CD4-positive, alpha-beta T cell treated with Interleukin-10 for 1 hour (primary cell): ENCODE measurements around the gene CPO.
"Not testable (repeated sequence)": the region's sequence is repeated elsewhere in the genome, so short reads cannot be mapped to it uniquely, and the experiment has no call there.

ENCODE experiments used
- DNase-seq: peaks from one replicate; pipeline ENCODE4 v3.0.0-alpha.2; 2020

CPO gene, protein sequence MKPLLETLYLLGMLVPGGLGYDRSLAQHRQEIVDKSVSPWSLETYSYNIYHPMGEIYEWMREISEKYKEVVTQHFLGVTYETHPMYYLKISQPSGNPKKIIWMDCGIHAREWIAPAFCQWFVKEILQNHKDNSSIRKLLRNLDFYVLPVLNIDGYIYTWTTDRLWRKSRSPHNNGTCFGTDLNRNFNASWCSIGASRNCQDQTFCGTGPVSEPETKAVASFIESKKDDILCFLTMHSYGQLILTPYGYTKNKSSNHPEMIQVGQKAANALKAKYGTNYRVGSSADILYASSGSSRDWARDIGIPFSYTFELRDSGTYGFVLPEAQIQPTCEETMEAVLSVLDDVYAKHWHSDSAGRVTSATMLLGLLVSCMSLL

DNA sequence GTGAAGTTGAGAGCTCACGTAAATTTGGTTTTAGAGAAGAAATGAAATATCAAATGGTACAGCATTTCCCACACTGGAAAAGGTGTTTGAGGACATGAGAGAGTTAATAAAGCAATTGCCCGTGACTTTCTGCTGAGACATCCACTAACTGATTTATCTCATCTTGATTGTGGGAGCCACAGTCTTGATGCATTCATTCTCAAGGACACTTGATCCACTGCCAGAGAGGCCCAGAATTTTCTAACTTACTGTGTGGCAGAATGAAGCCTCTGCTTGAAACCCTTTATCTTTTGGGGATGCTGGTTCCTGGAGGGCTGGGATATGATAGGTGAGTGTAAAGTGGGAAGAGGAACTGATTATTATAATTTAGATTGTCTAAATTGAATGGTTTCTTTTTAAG is at the start of gene CPO:
TSS of gene CPO (plus strand) at position 179 of the 400 bp plus-strand sequence. CDS start at position 261, 82 bp downstream.
- DNase-seq: no peak

DNA sequence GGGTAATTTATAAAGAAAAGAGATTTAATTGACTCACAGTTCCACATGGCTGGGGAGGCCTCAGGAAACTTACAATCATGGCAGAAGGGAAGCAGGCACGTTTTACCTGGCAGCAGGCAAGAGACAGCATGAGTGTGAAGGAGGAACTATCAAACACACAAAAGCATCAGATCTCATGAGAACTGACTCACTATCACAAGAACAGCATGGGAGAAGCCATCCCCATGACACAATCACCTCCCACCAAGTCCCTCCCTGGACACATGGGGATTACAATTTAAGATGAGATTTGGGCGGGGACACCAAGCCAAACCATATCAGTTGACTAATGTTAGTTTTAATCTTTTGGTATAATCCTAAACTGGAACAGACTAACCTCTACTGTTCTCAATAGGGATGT is 49.1 kb upstream of the CPO start:
- no peak for DNase-seq

DNA sequence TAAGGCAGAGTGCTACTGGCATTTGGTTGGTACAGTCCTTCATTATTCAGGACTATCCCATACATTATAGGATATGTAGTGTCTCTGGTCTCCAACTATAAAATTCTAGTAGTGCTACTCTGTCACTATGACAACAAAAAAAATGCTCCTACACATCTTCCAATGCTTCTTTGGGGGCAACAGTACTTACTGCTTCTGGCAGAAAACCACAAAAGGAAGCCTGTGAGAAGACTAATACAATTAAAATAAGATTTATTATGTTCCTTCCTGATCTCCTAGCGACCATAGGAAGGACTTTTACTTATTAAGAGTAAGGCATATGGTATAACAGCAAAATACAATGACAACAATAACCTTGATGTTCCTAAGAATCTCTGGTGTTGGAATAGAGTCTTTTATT is 48.4 kb upstream of the CPO start:
- DNase-seq: no peak

DNA sequence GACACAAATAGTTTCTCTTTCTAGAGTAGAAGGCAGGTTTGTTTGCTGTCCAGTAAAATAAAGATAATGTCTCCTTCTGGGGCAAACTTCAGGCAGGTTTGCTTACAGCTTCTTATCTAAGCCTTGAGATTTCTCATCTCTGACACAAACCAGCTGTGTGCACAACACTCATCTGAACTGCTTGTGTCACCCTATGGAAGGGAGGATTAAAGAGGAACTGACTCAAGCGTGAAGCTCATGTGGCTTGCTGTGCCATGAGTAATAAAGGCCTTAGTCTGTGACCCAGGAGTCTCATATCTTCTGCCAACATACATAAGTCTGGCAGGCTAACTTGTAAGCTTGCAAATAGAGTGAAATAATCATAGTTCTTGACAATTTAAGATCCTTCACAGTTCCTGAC is 24.2 kb upstream of the CPO start:
- DNase-seq: no peak

DNA sequence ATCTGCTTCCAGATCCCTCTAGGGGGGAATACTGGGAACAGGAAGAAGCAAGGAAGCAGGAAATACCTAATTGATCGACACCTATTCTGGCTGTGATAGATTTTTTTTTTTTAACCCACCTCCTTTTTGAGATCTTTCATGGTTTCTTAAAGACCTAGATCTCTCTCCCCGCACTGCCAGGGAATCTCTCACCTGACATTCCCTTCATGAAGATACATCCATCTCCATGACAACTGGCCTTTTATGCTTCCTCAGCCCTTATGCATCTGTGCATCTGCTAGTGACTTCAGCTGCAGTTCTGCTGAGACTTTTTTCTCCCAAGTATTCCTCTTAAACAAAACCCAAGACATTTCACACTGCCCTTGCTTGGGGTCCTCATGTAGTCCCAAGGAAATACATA is 21.1 kb upstream of the CPO start:
- no peak for DNase-seq

DNA sequence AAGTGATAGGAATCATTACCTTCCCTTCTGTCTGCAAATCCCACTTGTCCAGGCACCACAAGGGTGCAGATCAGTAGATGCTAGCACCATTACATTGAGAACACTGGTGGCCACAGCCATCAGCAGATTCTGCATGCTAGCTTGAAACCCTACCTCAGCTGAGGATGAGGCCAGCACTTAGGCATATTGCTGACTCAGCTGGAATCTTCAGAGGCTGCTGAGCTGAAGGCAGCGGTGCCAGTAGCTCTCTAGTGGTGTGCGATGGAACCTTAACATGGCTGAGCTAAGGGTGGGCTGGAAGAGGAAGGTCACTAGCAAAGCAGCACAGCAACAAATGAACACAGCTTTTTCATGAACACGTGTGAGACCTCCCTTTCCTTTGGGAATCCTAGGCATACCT is 19.0 kb upstream of the CPO start:
- DNase-seq: no peak

DNA sequence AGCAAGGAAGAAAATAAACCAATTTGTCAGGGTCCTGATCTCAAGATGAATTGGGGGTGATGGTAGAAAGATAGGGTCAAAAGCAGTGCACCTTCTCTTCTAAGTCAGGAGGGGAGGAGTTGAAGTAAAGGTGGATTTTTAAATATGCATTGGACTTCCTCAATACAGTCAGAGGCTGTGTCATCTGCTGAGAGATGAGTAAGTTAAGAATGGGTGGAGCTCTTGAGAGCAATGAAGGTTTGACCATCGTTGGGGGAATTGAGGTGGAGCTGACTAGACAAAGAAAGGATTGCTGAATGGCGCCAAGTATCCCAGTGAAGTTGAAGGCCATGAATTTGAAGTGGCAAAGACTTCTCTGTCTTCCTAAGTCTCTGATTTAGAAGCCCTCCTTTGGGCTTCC is 18.4 kb upstream of the CPO start:
- no peak for DNase-seq

DNA sequence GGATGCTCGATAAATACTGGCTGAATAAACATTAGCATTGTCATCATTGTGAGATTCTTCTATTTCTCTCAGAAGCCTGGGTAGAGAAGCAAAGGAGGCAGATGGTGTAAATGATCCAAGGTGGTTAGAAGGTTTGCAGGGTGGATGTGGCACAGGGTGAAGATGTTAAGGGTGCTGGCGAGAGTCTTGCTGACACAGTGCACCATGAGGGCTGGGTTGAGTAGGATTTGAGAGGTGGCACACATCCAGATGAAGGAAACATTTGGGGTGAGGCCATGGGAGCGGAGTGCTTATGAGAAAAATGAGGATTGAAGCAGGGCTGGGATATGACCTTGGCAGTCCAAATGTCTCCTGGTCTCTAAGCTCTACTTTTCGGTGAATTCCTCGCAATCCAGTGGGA is 17.8 kb upstream of the CPO start:
- DNase-seq: no peak

DNA sequence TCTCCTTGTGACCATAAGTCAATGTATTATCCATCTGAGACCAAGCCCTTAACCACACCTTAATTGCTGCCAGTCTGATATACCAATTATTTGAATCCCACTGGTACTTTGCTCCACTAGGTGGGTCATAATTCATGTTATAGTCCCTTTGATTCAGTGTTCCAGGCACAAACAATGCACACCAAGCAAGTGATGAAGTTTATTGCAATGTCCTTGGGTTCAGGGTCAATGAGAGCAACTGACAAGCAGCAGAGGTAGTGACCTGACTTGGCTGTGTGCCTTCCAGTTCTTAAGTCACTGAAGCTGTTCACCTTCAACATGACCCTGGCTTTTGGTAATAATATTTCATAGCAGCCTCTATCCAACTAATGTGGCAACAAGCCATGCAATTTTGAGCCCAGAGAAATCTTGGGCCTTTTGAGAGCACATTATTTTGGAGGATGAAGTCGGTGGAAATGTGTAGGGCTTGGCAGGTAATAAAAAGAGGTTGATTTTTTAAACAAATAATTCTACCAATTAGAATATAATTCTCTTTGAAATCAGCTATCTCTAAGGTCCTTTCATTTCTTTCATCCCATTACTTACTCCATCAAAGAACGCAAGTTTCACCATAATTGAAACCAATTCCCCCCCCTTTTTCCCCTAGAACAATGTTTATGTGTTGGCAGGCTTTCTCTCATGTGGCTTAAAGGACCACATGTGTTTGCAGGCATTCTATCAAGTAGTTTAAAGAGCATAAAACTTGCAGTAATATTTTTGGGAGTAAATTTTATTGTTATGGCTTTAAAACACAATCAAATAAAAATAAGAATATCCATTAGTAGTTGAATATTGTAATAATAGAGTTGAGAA is 3.1 kb upstream of the CPO start:
- DNase-seq: no peak

DNA sequence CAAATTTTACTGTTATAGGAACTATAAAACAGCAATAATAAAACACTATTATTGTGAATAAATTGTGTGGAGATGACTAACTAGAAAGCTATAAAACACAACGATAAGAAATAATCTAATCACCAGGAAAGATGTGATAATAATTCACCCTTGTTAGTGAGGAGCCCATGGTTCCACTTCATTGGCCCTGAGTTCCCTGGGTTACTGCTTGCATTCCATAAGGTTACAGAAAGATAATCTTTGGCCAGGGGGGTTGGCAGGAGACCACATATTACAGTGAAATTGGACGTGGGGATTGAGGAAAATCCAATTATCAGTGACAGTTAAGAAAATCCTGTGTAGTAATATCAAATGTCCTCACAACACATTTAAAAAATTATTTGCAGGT is 2.5 kb upstream of the CPO start:
- DNase-seq: no peak

DNA sequence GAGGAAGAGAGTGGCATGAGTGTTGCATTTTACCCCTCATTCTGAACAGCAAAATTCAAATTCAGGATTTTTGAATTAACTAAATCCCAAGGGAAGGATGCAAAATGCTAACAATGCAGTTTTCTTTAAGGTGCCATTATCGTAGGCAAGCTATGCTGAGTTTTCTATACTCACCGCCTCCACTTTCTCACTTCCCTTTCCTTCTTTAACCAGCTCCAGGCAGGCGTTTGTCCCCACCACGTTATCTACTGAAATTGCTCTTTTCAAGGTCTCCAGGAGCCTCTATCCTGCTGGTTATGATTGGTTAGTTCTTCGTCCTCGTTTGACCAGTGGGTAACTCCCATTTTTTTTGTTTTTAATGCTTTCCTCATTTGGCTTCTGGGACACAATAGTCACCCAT is 1.8 kb upstream of the CPO start:
- no peak for DNase-seq

DNA sequence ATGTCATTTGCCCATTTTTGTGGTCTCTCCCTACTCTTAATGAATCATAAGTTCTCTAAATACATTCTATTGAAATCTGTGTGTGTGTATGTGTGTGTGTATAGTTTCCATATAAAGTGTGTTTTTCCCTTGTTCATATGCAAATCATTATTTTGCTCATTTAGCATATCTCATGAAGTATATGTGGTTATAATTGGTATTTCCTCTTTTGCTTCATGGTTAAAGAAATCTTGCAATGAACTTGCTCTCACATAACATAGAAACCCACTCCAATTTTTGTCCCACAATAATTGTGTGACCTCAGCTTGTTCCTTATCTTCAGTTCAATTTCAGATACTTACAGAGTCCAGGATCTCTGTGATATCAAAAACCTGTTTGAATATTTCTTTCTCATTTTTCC is 1.2 kb downstream of the CPO start:
- no peak for DNase-seq

DNA sequence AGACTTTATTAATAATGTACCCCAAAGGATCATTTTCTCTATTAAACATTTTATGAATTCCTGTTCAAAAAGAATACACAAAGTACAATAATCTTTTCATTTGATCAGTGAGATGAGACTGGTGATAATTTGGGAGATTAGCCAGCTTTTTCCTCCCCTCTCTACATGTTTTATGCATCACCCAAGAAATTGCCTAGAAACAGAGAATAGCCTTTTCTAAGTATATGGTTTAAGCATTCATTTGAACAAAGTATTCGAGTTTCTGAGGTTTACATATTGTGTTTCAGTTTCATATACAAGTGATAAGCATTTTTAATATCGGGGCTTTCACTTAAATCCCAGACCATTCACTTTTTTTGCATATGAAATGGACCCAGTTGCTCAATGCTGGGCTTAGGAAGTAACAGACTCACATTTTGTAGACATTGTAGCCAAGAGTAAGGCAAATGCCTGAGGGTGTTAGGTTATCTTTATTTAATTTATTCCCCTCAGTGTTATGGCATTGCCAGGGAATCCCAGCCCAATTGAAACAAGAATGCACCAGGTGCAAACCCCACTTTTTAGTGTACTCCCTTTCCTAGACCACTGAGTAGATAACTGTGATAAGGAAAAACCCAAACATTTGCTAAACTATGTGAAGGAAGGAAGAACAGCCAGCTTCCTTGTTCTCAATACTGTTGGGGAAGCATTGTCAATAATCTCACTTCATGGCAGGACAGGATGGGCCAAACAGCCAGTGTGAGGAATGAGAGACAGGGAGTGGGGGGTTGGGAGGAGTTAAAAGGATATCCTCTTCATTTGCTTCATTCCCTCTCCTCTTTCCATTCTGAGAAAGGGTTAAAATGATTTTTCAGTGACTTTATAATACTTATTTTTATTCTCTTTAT is 3.5 kb downstream of the CPO start:
- DNase-seq: no peak

DNA sequence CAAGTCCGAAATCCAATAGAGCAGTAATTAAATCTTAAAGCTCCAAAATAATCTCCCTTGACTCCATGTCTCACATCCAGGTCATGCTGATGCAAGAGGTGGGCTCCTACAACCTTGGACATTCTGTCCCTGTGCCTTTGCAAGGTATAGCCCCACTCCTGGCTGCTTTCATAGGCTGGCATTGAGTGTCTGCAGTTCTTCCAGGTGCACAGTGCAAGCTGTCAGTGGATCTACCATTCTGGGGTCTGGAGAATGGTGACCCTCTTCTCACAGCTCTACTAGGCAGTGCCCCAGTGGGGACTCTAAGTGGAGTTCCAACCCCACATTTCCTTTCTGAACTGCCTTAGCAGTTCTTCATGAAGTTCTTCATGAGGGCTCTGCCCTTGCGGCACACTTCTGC is 14.1 kb downstream of the CPO start:
- DNase-seq: not testable (repeated sequence)

DNA sequence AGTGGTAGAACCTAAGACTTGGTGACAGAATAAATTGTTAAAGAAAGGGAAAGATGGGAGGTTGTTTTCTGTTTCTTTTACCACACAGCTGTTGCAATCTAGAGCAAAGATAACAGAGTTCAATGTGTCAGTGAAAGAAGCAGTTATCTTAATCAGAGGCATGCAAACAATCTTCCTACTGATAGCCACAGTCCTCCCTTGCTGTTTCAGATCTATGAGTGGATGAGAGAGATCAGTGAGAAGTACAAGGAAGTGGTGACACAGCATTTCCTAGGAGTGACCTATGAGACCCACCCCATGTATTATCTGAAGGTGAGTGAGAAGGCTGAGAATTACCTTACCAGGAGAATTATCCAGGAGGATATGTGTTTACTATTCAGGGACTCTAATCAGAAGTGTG is 15.9 kb downstream of the CPO start:
- no peak for DNase-seq

DNA sequence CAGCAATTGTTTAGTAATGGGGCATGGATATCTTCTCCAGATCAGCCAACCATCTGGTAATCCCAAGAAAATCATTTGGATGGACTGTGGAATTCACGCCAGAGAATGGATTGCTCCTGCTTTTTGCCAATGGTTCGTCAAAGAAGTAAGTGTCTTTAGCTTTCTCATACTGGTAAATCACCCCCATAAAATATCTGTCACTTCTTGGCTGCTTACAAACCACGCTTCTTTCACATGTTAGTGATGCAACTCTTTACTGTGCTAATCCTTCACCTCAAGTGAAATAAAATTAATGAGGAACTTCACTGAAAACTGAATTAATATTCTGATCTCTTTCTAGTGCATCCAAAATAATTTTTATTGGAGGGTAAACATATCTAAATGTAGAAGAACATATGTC is 18.9 kb downstream of the CPO start:
- no peak for DNase-seq

DNA sequence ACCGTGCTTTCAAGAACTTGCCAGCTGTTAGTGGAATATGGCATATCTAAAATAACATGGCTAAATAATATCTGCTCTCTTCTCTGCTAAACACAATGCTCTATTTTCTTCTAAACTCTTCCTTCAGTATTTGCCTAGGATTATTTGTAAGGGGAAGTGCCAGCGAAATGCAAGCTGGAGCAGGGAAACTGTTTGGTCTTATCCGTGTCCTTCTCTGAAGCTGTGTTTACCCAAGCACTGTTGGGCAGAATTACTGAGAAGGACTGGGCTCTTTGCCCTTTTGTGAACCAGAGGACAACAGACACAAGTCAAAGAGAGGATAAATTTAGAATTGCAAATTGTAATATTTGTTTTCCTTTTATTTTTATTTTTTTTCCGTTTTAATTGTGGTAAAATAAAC is 23.6 kb downstream of the CPO start:
- no peak for DNase-seq

DNA sequence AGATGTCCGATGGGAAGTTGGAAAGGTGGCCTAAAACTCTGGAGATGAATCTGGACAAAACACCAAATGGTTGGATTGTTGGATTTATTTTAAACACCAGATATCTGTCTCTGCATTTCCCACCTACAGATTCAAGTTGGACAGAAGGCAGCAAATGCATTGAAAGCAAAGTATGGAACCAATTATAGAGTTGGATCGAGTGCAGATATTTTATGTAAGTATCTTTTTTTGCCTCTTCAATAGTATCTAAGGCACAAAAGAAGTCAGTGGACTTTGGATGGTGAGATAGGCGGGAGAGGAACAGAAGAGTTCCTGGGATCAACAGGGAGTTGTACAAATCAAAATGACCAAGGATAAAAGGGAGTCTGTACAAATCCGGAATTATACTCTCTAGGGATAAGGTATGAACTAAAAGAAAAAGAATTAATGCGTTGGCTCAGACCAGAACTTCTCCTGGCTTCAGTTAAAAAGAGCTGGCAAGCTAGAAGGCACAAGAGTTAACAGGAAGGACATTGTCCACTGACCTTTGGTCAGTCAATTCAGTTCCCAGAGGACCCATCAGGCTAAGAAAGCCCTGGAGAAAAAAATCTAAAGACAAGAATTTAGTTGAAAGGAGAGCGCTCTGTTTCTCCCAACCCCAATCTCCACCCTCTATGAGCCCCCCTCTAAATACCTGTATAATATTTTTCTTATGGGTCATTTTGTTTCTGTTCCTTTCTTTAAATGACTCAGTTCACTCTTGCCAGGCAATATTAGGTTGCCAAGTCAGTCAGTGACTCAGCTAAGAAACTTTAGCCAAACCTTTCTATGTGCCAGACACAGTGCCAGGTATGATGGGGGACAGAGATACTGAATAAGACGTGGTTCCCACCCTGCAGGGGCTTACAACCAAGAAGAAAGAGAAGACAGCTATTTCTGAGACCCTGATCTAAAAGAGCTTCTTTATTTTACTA is 29.1 kb downstream of the CPO start:
- no peak for DNase-seq

DNA sequence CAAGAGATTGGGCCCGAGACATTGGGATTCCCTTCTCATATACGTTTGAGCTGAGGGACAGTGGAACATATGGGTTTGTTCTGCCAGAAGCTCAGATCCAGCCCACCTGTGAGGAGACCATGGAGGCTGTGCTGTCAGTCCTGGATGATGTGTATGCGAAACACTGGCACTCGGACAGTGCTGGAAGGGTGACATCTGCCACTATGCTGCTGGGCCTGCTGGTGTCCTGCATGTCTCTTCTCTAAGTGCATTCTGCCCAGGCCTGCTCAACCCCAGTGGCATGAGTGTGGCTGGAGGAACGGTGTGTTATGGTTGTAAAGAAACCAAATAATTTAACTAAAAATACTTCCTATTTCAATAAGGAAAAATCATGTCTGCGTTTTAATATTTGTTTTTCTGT is 29.9 kb downstream of the CPO start:
- DNase-seq: no peak

DNA sequence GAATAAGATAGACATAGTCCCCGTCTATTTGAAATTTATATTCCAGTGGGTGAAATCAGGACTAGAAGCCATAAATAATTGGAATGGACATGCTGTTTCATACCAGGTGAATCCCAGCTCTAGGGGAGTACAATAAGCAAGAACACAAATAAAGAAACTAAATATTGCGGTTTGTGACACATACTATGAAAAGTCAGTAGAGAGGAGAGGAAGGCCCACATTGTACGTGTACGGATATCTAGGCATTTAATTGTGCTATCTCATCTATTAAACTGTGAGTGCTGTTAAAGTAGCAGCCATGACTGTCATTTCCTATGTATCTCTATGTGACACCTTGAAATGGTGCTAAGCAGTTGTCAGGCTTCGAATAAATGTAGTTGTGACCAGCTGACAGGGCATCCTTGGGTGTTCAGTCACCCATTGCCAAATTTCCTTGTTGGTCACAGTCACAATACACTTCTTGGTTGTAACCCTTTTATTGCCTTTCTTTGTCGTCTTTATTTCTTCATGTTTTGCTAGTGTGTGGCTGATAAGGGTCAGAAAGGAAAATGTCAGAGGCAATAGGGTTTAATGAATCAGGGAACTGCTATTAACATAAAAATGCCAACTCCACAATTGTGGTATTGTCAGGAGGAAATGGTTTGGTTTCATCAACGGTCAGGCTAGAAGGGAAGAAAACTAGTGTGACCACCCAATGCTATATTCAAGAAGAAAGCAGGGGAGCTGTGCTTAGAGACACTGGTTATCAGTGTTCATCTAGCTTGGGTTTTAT is 31.5 kb downstream of the CPO start:
- DNase-seq: no peak

DNA sequence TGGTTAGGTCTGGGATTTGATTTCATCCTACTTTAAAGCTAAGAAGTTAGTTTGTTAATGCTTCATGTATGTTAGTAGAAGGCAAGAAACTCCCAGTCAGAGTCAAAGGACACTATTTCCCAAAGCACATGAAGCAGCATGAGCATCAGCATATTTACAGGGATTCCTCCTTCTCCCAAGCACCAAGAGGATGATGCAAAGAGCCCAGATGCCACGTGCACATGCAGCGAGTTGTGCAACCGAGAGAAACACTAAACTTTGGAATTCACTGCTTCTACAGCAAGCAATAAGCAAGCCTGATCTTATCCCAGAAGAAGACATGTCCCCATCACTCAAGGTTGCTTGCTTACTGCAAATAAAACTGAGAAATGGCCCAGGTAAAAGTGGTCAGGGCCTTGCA is 32.5 kb downstream of the CPO start:
- no peak for DNase-seq
